NCI-H510A (cell line): Measurements from ENCODE around the gene NTMT1.
"Not testable (repeated sequence)": the region's sequence is repeated elsewhere in the genome, so short reads cannot be mapped to it uniquely, and the experiment has no call there.

Experiments
- DNase-seq: peaks from one replicate; lab custom pipeline; 2025; lab: John Stamatoyannopoulos, UW

The NTMT1 gene

GRCh38 chr9:129654554-129655040 is 28.6 kb downstream of the NTMT1 start:
- no peak for DNase-seq

GRCh38 chr9:129655154-129655553 is 29.2 kb downstream of the NTMT1 start:
- DNase-seq, result no peak

- no peak for DNase-seq
Observed at GRCh38 chr9:129655696-129656095, 29.7 kb downstream of the NTMT1 start.

- no peak for DNase-seq
Observed at GRCh38 chr9:129656795-129657390, 30.9 kb downstream of the NTMT1 start.

- no peak for DNase-seq
Observed at GRCh38 chr9:129661029-129661428, 35.1 kb downstream of the NTMT1 start.

GRCh38 chr9:129662239-129662638 is 36.3 kb downstream of the NTMT1 start:
- not testable (repeated sequence) for DNase-seq

- no peak for DNase-seq
Observed at GRCh38 chr9:129664746-129665388, 38.9 kb downstream of the NTMT1 start.

DNA sequence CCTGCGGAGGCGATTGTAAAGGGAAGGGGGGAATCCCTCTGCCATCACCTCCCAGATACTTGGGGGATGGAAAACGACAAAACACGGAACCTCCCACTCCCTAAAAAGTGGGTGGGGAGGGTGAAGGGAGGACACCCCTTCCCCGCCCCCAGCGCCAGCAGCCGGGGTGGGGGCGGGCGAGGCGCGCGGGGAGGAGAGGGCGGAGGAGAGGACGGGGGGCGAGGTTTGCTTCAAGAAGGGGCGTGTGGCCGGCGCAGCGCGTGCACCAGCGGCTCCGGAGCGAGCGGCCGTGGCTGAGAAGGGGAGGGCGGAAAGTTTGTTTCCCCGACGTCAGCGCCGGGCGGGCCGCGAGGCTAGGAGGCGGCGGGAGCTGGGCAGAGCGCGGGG is 39.4 kb downstream of the NTMT1 start, which contains the start of gene PRRX2:
Gene PRRX2, plus strand, starts transcription at position 259 of the 387 bp plus-strand sequence. CDS start 221 bp downstream, outside the sequence.
- no peak for DNase-seq

DNA sequence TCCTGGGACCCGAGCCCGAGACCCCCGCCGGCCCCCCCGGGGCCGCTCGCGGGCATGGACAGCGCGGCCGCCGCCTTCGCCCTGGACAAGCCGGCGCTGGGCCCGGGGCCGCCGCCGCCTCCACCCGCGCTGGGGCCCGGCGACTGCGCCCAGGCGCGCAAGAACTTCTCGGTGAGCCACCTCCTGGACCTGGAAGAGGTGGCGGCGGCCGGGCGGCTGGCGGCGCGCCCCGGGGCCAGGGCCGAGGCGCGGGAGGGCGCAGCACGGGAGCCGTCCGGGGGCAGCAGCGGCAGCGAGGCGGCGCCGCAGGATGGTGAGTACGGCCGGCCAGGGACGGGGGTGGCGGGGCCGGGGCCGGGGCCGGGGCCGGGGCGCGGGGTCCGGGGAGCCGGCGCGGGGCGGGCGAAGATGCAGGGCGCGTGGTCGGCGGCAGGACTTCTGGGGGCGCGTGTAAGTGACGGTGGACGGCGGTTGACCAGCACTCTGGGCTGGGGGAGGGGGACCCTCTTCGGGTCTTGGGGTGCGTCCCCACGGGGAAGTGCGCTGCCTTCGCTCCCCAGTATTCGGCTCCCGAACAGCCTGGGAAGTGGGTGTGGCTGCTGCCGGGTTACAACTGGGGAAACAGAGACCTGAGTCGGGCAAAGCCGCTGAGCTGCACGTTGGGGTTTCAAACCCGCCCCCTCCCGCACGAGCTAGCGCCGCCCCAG is 40.0 kb downstream of the NTMT1 start:
- no peak for DNase-seq

- DNase-seq, result no peak
Observed at GRCh38 chr9:129666575-129666974, 40.6 kb downstream of the NTMT1 start.

GRCh38 chr9:129667378-129667777 is 41.4 kb downstream of the NTMT1 start:
- DNase-seq, result no peak

GRCh38 chr9:129667850-129668249 is 41.9 kb downstream of the NTMT1 start:
- no peak for DNase-seq

GRCh38 chr9:129669141-129669718 is 43.3 kb downstream of the NTMT1 start:
- no peak for DNase-seq

GRCh38 chr9:129669946-129670345 is 44.0 kb downstream of the NTMT1 start:
- no peak for DNase-seq

DNA sequence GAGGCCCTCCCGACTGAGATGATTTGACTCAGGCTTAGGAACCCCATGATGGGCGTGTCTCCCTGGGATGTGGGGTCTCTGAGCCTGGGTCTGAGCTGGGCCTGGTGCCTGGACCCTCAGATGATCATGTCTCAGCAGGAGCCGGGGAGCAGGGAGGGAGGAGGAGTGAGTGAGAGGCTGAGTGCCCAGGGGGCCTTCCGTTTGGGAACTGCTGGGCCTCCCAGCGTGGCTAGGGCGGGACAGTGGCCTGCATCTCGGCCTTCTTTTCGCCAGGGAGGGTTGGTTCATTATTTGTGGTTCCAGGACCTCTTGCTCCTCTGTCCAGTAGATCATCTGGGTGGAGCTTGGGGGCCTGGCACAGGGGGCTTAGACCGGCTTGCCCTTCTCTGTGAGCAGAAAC is 45.1 kb downstream of the NTMT1 start:
- DNase-seq, result no peak

DNA sequence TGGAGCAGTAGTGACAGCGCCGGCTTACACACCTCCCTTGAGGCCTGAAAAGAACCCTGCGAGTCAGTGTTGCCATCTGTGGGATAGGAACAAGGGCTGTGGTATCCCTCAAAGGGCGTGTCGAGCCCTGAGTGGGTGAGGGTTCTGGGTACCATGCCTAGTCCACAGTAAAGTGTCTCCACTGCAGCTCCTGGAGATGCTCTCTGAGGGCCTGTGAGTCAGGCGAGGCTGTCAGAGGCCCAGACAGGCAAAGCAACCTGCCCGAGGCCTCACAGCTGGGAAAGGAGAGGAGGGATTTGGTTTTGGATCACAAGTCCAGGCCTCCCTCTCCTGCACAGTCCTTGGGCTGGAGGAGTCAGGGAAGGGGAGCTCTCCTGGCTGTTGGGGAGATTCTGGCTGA is 45.6 kb downstream of the NTMT1 start:
- DNase-seq, result no peak

GRCh38 chr9:129672702-129673101 is 46.7 kb downstream of the NTMT1 start:
- no peak for DNase-seq

DNA sequence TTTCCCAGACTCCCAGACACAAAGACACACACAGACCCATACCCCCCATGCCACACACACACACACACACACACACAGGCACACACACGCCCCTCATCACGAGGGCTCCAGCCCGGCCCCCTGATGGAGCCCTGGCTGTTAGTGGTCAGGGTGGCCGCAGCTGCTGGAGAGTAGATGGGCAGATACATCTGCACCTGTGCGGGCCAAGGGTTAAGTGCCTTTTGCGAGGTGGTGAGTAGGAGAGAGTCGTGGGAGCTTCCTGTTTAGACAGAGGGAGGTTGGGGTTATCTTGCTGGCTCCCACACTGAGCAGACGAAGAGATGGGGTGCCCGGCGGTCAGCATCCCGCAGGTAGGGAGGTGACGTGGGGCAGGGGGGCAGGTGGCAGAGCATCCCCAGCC is 47.6 kb downstream of the NTMT1 start:
- DNase-seq, result no peak

DNA sequence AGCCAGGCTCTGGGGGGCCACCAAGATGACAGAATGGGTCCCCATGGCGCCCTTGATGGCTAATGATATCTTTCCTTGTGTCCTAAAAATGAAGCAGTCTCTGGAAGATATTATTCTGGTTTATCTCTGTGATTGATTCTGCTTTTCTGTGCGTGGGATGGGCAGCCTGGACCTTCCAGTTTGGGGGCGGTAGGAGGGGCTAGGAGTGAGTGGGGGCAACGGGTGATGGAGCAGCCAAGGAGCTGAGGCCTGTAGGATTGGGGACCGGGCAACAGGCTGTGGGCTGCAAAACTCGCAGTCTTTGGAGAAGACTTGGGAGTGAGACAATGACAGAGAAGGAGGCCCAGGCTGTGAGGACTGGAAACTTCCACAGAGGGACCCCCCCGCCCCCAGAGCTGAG is 48.3 kb downstream of the NTMT1 start:
- no peak for DNase-seq

GRCh38 chr9:129675620-129676019 is 49.7 kb downstream of the NTMT1 start:
- no peak for DNase-seq

- no peak for DNase-seq
Observed at GRCh38 chr9:129676287-129676686, 50.3 kb downstream of the NTMT1 start.

DNA sequence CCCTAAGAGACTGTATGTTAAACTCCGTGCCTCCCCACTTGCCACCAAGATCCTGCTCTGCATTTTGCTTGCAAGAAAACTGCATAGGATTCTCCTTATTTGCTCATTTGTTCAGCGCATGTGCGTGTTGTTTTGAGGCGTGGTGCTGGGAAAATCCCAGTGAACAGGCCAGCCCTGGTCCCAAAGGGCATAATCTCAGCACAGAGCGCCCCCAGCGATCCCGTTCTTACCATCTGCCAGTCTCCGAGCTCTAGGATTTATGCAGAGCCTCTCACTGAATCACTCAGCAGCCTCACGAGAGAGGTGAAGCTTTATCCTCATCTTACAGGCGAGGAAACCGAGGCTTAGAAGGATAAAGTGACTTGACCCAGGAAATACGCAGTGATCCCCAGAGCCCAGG is 51.0 kb downstream of the NTMT1 start:
- no peak for DNase-seq

DNA sequence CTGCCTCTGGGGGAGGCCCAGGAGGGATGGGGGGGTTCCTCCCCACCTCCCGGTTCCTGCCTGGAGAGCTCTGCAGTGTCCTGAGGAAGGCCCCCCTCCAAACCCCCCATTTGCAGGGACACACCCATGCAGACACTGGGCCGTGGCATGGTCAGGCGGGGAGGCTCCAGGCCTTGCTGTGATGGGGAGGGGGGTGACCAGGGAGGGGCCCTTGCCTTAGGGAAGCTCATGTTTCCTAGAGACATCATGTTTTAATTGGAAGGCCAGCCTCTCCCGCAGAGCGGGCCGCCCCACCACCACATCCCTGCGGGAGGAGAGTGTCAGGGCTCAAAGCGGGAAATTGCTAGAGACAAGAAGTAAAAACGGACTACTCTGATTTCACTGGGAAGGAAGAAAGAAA is 51.5 kb downstream of the NTMT1 start:
- DNase-seq, result no peak
